Testis (tissue), 5 donors: Measurements from ENCODE around the gene CLN6. TPM values are rescaled to one million over a fixed set of nuclear protein-coding genes. Genes with fewer than 3 reads are reported as not detected.

Source experiments
- DNase-seq: peaks from one replicate; pipeline ENCODE4 v3.0.0-alpha.2; 2019
- H3K27ac ChIP-seq, 2 donors: fragments of 200-600 bp; sonication (generic); one replicate each; pipeline ENCODE4 v1.5.1; 2019
- H3K27me3 ChIP-seq: fragments of 200-600 bp; sonication (generic); one replicate; pipeline ENCODE4 v1.5.1; 2019
- H3K36me3 ChIP-seq: fragments of 200-600 bp; sonication (generic); one replicate; pipeline ENCODE4 v1.5.1; 2017; ENCODE audit warnings: low read depth; ENCODE audit errors: missing control alignments
- H3K4me1 ChIP-seq: fragments of 200-600 bp; sonication (generic); one replicate; pipeline ENCODE4 v1.5.1; 2019
- H3K4me3 ChIP-seq, 2 donors: fragments of 200-600 bp; sonication (generic); one replicate each; pipeline ENCODE4 v1.5.1; 2017 to 2019
- H3K9me3 ChIP-seq: fragments of 200-600 bp; sonication (generic); one replicate; pipeline ENCODE4 v1.5.1; 2017
- CTCF ChIP-seq, 3 experiments: fragments of 450-650 bp in 2 of 3; fragments of 200-600 bp in 1 of 3; sonication (generic) in 1 of 3; IDR thresholded peaks; one replicate each; pipeline ENCODE4 v1.5.1; 2016 to 2019; ENCODE audit warnings: antibody characterized with exemption in 3 of 3, mild to moderate bottlenecking in 2 of 3, moderate library complexity in 1 of 3
- POLR2A ChIP-seq: fragments of 450-650 bp; IDR thresholded peaks from one replicate; pipeline ENCODE4 v1.6.1; 2017; ENCODE audit warnings: antibody characterized with exemption, mild to moderate bottlenecking, moderate library complexity
- WGBS, 2 donors: methylation state at CpG; one replicate each; pipeline ENCODE4 v1.1.5; 2018; 5-methylcytosine and 5-hydroxymethylcytosine counted together
- intact Hi-C: fragments of 100-400 bp; cut with DNase I; formaldehyde crosslinking; loops from one replicate; pipeline ENCODE4 v1.15.1; 2023; ENCODE audit warnings: low total_unique reads
- long read RNA-seq, 2 donors: transcript quantifications; one replicate each; lab custom pipeline, GENCODE V29; 2026
- polyA plus RNA-seq: library from polyadenylated mRNA; stranded (reverse); fragments of 350-450 nt; fragmentation: Illumina TruSeq; extraction: RNeasy Lipid Tissue Mini Kit (QIAGEN cat#74804); gene quantifications from one replicate; pipeline ENCODE4 v1.2.3, GENCODE V29; 2014; ENCODE audit warnings: low read depth, low replicate concordance; ENCODE audit not compliant: insufficient read depth
- total RNA-seq, 2 donors: library from RNA; depleted of rRNA; stranded (reverse); fragments of >200 nt; gene quantifications; one replicate each; pipeline ENCODE4 v1.2.3, GENCODE V29; 2016

CLN6 gene
- total RNA-seq: 10 to 100 TPM; 39.7 to 58.8 TPM
- polyA plus RNA-seq: 23.3 TPM
- long read RNA-seq, donor 1, transcript CLN6-201 (7 exons, 2,243 nt): major isoform, 6 of 14 reads
- long read RNA-seq, donor 1, partial matches to known transcripts: 5 of 14 reads
- long read RNA-seq, donor 1, other reads (novel, unspliced or antisense): 0 of 14 reads
- long read RNA-seq, donor 2, transcript CLN6-201 (7 exons, 2,243 nt): major isoform, 5 of 10 reads
- long read RNA-seq, donor 2, partial matches to known transcripts: 0 of 10 reads
- long read RNA-seq, donor 2, other reads (novel, unspliced or antisense): 0 of 10 reads

GRCh38 chr15:68229386-68230156 lies at the start of gene CLN6:
Gene CLN6 (minus strand): TSS chr15:68229728. CDS start chr15:68229584, 144 bp downstream.
- Histone ChIP-seq H3K4me3 (peak within 1 kb of the TSS; percentile 83 to 85), H3K27ac (peak within 1 kb of the TSS; percentile 83 to 87), H3K4me1 (peaks cover 18% of the 10 kb centered on the region), H3K27me3 (no peaks in the 10 kb centered on the region), H3K9me3 (no peaks in the 10 kb centered on the region), H3K36me3 (no peaks in the 10 kb centered on the region)
- TF ChIP-seq POLR2A: no peak
- no peak for TF ChIP-seq CTCF (IDR thresholded peaks at IDR 0.05)
- 1 to 2% methylated on average over 9 to 26 of the region's 82 CpGs for WGBS, 2 donors
- intact Hi-C loops: no loop called here
- DNase-seq: peak; percentile 87

- Histone ChIP-seq H3K27me3 (no peaks in the 10 kb centered on the region), H3K27ac (peak overlapping the region; percentile 99 to 100), H3K4me1 (peaks cover 38% of the 10 kb centered on the region), H3K9me3 (no peaks in the 10 kb centered on the region), H3K36me3 (no peaks in the 10 kb centered on the region), H3K4me3 (peak overlapping the region; percentile 78 to 91)
- WGBS, 2 donors: 1 to 2% methylated on average over 23 of the region's 23 CpGs
- TF ChIP-seq CTCF (IDR thresholded peaks at IDR 0.05) (no peak), POLR2A (no peak)
- intact Hi-C loops: no loop called here
- DNase-seq: peak; percentile 62
Observed at GRCh38 chr15:68278595-68279405, 49.3 kb upstream of the CLN6 start.

GRCh38 chr15:68278345-68278594 lies 48.7 kb upstream of the CLN6 start:
- no peak for DNase-seq
- H3K36me3 ChIP-seq: no peaks in the 10 kb centered on the region
- H3K27me3 ChIP-seq: no peaks in the 10 kb centered on the region
- peaks cover 38% of the 10 kb centered on the region for H3K4me1 ChIP-seq
- H3K27ac ChIP-seq: peak overlapping the region; percentile 99 to 100
- TF ChIP-seq CTCF (IDR thresholded peaks at IDR 0.05) (no peak), POLR2A (no peak)
- H3K9me3 ChIP-seq: no peaks in the 10 kb centered on the region
- intact Hi-C loops: no loop called here
- WGBS, 2 donors: 0% methylated on average over 5 to 10 of the region's 22 CpGs
- peak overlapping the region; percentile 78 to 91 for H3K4me3 ChIP-seq

- intact Hi-C loops: no loop called here
- Histone ChIP-seq H3K27ac (peak within 1 kb of the TSS; percentile 99 to 100), H3K4me1 (peaks cover 38% of the 10 kb centered on the region), H3K4me3 (peak within 1 kb of the TSS; percentile 78 to 91), H3K27me3 (no peaks in the 10 kb centered on the region), H3K9me3 (no peaks in the 10 kb centered on the region), H3K36me3 (no peaks in the 10 kb centered on the region)
- peak; percentile 91 for DNase-seq
- WGBS, 2 donors: 0 to 2% methylated on average over 30 to 60 of the region's 85 CpGs
- TF ChIP-seq CTCF (IDR thresholded peaks at IDR 0.05) (peak in 1 of 3 experiments; percentile 15), POLR2A (peak; percentile 8)
Observed at GRCh38 chr15:68277603-68278344, 48.2 kb upstream of the CLN6 start, which contains the start of gene FEM1B. Gene FEM1B (plus strand): TSS chr15:68277745. CDS start chr15:68278418, 673 bp downstream.
